ENCODE results near the gene IL17D.

The IL17D gene

GRCh38 chr13:20696073-20696472 is 7.4 kb upstream of the IL17D start:
- no peak for DNase-seq

- DNase-seq = no peak
Observed at GRCh38 chr13:20699715-20700114, 3.8 kb upstream of the IL17D start.

GRCh38 chr13:20700288-20700687 is 3.2 kb upstream of the IL17D start:
- no peak for DNase-seq

- DNase-seq = no peak
Observed at GRCh38 chr13:20701461-20701860, 2.0 kb upstream of the IL17D start.

- DNase-seq = peak; percentile 35
Observed at GRCh38 chr13:20702530-20702914, 977 bp upstream of the IL17D start.

- peak; percentile 64 for DNase-seq
Observed at GRCh38 chr13:20703780-20704458, 420 bp downstream of the IL17D start.

GRCh38 chr13:20704459-20705069 is 1.1 kb downstream of the IL17D start:
- no peak for DNase-seq

- no peak for DNase-seq
Observed at GRCh38 chr13:20706661-20707060, 3.2 kb downstream of the IL17D start.

GRCh38 chr13:20708216-20708615 is 4.7 kb downstream of the IL17D start:
- no peak for DNase-seq

GRCh38 chr13:20709369-20709768 is 5.9 kb downstream of the IL17D start:
- DNase-seq = no peak

GRCh38 chr13:20709782-20710181 is 6.3 kb downstream of the IL17D start:
- DNase-seq = no peak

- no peak for DNase-seq
Observed at GRCh38 chr13:20711301-20712044, 8.0 kb downstream of the IL17D start.

GRCh38 chr13:20713014-20713376 is 9.5 kb downstream of the IL17D start:
- no peak for DNase-seq

- DNase-seq = no peak
Observed at GRCh38 chr13:20713751-20714150, 10.3 kb downstream of the IL17D start.

- no peak for DNase-seq
Observed at GRCh38 chr13:20714161-20714560, 10.7 kb downstream of the IL17D start.

- DNase-seq = no peak
Observed at GRCh38 chr13:20714563-20715329, 11.2 kb downstream of the IL17D start.

- DNase-seq = no peak
Observed at GRCh38 chr13:20715330-20715712, 11.8 kb downstream of the IL17D start.

GRCh38 chr13:20716951-20717350 is 13.5 kb downstream of the IL17D start:
- peak; percentile 23 for DNase-seq

- DNase-seq = no peak
Observed at GRCh38 chr13:20717581-20718542, 14.4 kb downstream of the IL17D start.

GRCh38 chr13:20718958-20719566 is 15.6 kb downstream of the IL17D start:
- DNase-seq = no peak

GRCh38 chr13:20719783-20720182 is 16.3 kb downstream of the IL17D start:
- DNase-seq = no peak

- no peak for DNase-seq
Observed at GRCh38 chr13:20720499-20720898, 17.0 kb downstream of the IL17D start.

Measured in NCI-H1105 treated with DMSO at 0.1 percent for 48 hours (cell line).